A549 (cell line): ENCODE measurements around the gene SLC22A23. TPM values are rescaled to one million over a fixed set of nuclear protein-coding genes. Genes with fewer than 3 reads are reported as not detected.

Experiments used
- ATAC-seq, 2 experiments: fragments of 200-7000 bp in 1 of 2; fragments of >200 bp in 1 of 2; cut with Nextera tagmentation in 1 of 2; cut with Tn5 transposase in 1 of 2; 3 replicates each; pipeline versions ENCODE4 v1.8.0 to v1.9.1; 2018 to 2020; ENCODE audit warnings: mild to moderate bottlenecking in 1 of 2, moderate library complexity in 1 of 2
- CTCF ChIA-PET: fragments of 300-600 bp; sonication (Branson Sonifier 250); formaldehyde crosslinking; extraction: SDS; loops from one replicate; lab custom pipeline; 2021; ENCODE audit warnings: antibody characterized with exemption, inconsistent platforms; lab: Yijun Ruan, JAX
- POLR2A ChIA-PET: fragments of 350-600 bp; formaldehyde crosslinking; extraction: SDS; loops from one replicate; lab custom pipeline; 2021; ENCODE audit warnings: antibody characterized with exemption, inconsistent platforms; lab: Yijun Ruan, JAX
- DNase-seq, 2 experiments: peaks; one replicate each; pipeline versions ENCODE4 v3.0.0 to v3.0.0-alpha.2; 2011 to 2016; ENCODE audit warnings: low read depth in 1 of 2, low spot score in 1 of 2
- FAIRE-seq: peaks from 2 replicates; lab custom pipeline; 2011; peaks lifted over from hg19 to GRCh38; lab: Jason Lieb, UNC
- H3K27ac ChIP-seq, 2 experiments: fragments of >200 bp; sonication (Bioruptor Twin); formaldehyde crosslinking; 3 replicates each; pipeline ENCODE4 v1.5.1; 2016 to 2017
- H3K4me1 ChIP-seq: fragments of >200 bp; sonication (Bioruptor Twin); formaldehyde crosslinking; 3 replicates; pipeline ENCODE4 v1.6.1; 2016
- H3K4me2 ChIP-seq: fragments of >200 bp; sonication (Bioruptor Twin); formaldehyde crosslinking; 3 replicates; pipeline ENCODE4 v1.6.1; 2016
- H3K4me3 ChIP-seq: fragments of >200 bp; sonication (Bioruptor Twin); formaldehyde crosslinking; 3 replicates; pipeline ENCODE4 v1.5.1; 2016
- H3K9me3 ChIP-seq: fragments of >200 bp; sonication (Bioruptor Twin); formaldehyde crosslinking; 3 replicates; pipeline ENCODE4 v1.6.1; 2016
- BHLHE40 ChIP-seq: IDR thresholded peaks from 2 replicates; pipeline ENCODE4 v1.6.1; 2012; ENCODE audit warnings: low read depth, low read length, inconsistent platforms
- CEBPB ChIP-seq, 2 experiments: fragments of >200 bp in 1 of 2; sonication (Bioruptor Twin) in 1 of 2; formaldehyde crosslinking in 1 of 2; IDR thresholded peaks; 2 replicates each; pipeline ENCODE4 v1.6.1; 2012 to 2016
- CHD2 ChIP-seq: fragments of 150-350 bp; IDR thresholded peaks from 2 replicates; pipeline ENCODE4 v1.6.1; 2014; ENCODE audit warnings: low read length; ENCODE audit not compliant: partially characterized antibody
- CHD4 ChIP-seq: fragments of 200-600 bp; sonication (generic); IDR thresholded peaks from 2 replicates; pipeline ENCODE4 v1.6.1; 2016; ENCODE audit warnings: antibody characterized with exemption, mild to moderate bottlenecking, borderline replicate concordance
- EHMT2 ChIP-seq: fragments of 200-600 bp; sonication (generic); IDR thresholded peaks from 2 replicates; pipeline ENCODE4 v1.6.1; 2016; ENCODE audit warnings: antibody characterized with exemption, low read depth, mild to moderate bottlenecking, moderate library complexity
- EP300 ChIP-seq, 2 experiments: fragments of >200 bp; sonication (Bioruptor Twin); formaldehyde crosslinking; IDR thresholded peaks; 2 replicates in 1 of 2; 3 replicates in 1 of 2; pipeline ENCODE4 v1.6.1; 2016 to 2017
- ESRRA ChIP-seq: fragments of 150-350 bp; IDR thresholded peaks from 2 replicates; pipeline ENCODE4 v1.6.1; 2014; ENCODE audit warnings: mild to moderate bottlenecking, low read length, borderline replicate concordance
- FOSB ChIP-seq: fragments of 250-450 bp; sonication (Bioruptor Pico); IDR thresholded peaks from 2 replicates; pipeline ENCODE4 v1.5.0; 2020; ENCODE audit warnings: mild to moderate bottlenecking, moderate library complexity
- GATA3 ChIP-seq: IDR thresholded peaks from 2 replicates; pipeline ENCODE4 v1.6.1; 2012; ENCODE audit warnings: borderline replicate concordance
- HOXA7 ChIP-seq: fragments of 250-450 bp; sonication (Bioruptor Pico); IDR thresholded peaks from 2 replicates; pipeline ENCODE4 v1.5.0; 2020; ENCODE audit warnings: mild to moderate bottlenecking, moderate library complexity
- HOXB5 ChIP-seq: fragments of 250-450 bp; sonication (Bioruptor Pico); IDR thresholded peaks from 2 replicates; pipeline ENCODE4 v1.5.0; 2020; ENCODE audit warnings: mild to moderate bottlenecking, moderate library complexity
- JUNB ChIP-seq: fragments of >200 bp; sonication (Bioruptor Twin); formaldehyde crosslinking; IDR thresholded peaks from 2 replicates; pipeline ENCODE4 v1.6.1; 2016
- KDM1A ChIP-seq: fragments of 200-600 bp; sonication (generic); IDR thresholded peaks from 2 replicates; pipeline ENCODE4 v1.6.1; 2016; ENCODE audit warnings: low read depth, mild to moderate bottlenecking
- KDM5A ChIP-seq: fragments of 200-600 bp; sonication (generic); IDR thresholded peaks from 2 replicates; pipeline ENCODE4 v1.6.1; 2016; ENCODE audit warnings: antibody characterized with exemption, mild to moderate bottlenecking
- MAFK ChIP-seq: fragments of 450-650 bp; IDR thresholded peaks from 2 replicates; pipeline ENCODE4 v1.6.1; 2014; ENCODE audit not compliant: partially characterized antibody
- NFE2L2 ChIP-seq: fragments of 150-350 bp; conservative IDR thresholded peaks from 2 replicates; pipeline ENCODE4 v1.6.1; 2014; ENCODE audit warnings: low read length
- NPAS2 ChIP-seq: fragments of 250-450 bp; sonication (Bioruptor Pico); IDR thresholded peaks from 2 replicates; pipeline ENCODE4 v1.8.0; 2022; ENCODE audit warnings: mild to moderate bottlenecking, moderate library complexity, borderline replicate concordance
- NR3C1 ChIP-seq: fragments of >200 bp; sonication (Bioruptor Twin); formaldehyde crosslinking; IDR thresholded peaks from 3 replicates; pipeline ENCODE4 v1.6.1; 2017
- PHF8 ChIP-seq: fragments of 200-600 bp; sonication (generic); IDR thresholded peaks from 2 replicates; pipeline ENCODE4 v1.6.1; 2016; ENCODE audit warnings: low read depth, mild to moderate bottlenecking, antibody characterized with exemption, moderate library complexity, borderline replicate concordance
- RAD21 ChIP-seq, 2 experiments: fragments of >200 bp in 1 of 2; sonication (Bioruptor Twin) in 1 of 2; formaldehyde crosslinking in 1 of 2; IDR thresholded peaks in 1 of 2; conservative IDR thresholded peaks in 1 of 2; 2 replicates in 1 of 2; 3 replicates in 1 of 2; pipeline ENCODE4 v1.6.1; 2012 to 2018; ENCODE audit warnings: inconsistent platforms in 1 of 2
- RARB ChIP-seq: fragments of 250-450 bp; sonication (Bioruptor Pico); IDR thresholded peaks from 2 replicates; pipeline ENCODE4 v1.8.0; 2021; ENCODE audit warnings: mild to moderate bottlenecking, moderate library complexity
- RNF2 ChIP-seq: fragments of 200-600 bp; sonication (generic); IDR thresholded peaks from 2 replicates; pipeline ENCODE4 v1.6.1; 2016; ENCODE audit warnings: low read depth, mild to moderate bottlenecking, antibody characterized with exemption, moderate library complexity, borderline replicate concordance
- SMC3 ChIP-seq: fragments of >200 bp; sonication (Bioruptor Twin); formaldehyde crosslinking; IDR thresholded peaks from 3 replicates; pipeline ENCODE4 v1.6.1; 2018; ENCODE audit warnings: inconsistent platforms
- TP53 ChIP-seq: fragments of 250-450 bp; sonication (Bioruptor Pico); IDR thresholded peaks from 2 replicates; pipeline ENCODE4 v1.5.0; 2021; ENCODE audit warnings: mild to moderate bottlenecking, moderate library complexity
- ZSCAN20 ChIP-seq: fragments of 250-450 bp; sonication (Bioruptor Pico); IDR thresholded peaks from 2 replicates; pipeline ENCODE4 v1.8.0; 2022; ENCODE audit warnings: mild to moderate bottlenecking, moderate library complexity
- WGBS: methylation state at CpG from one replicate; pipeline ENCODE4 v1.1.6; 2017; ENCODE audit errors: missing lambda C conversion rate; 5-methylcytosine and 5-hydroxymethylcytosine counted together
- polyA plus RNA-seq, 4 experiments: library from polyadenylated mRNA; depleted of rRNA in 3 of 4; stranded (reverse); fragments of >200 nt; fragmentation: RNase III in 1 of 4; extraction: RNeasy Plus Mini Kit Qiagen cat#74134 plus additional on column Dnase treatment in 1 of 4; gene quantifications; 2 replicates in 3 of 4; 3 replicates in 1 of 4; pipeline ENCODE4 v1.2.3, GENCODE V29; 2011 to 2017
- TF ChIP-seq, protein P1 (sequence below): IDR thresholded peaks from 2 replicates; pipeline ENCODE4 v1.6.1; 2012
- TF ChIP-seq, protein P2 (sequence below): fragments of >200 bp; sonication (Bioruptor Twin); formaldehyde crosslinking; IDR thresholded peaks from 3 replicates; pipeline ENCODE4 v1.5.1; 2016
- TF ChIP-seq, protein P3 (sequence below): fragments of 200-600 bp; sonication (generic); IDR thresholded peaks from 2 replicates; pipeline ENCODE4 v1.6.1; 2016; ENCODE audit warnings: antibody characterized with exemption, mild to moderate bottlenecking, moderate library complexity
- TF ChIP-seq, protein P4 (sequence below): fragments of >200 bp; sonication (Bioruptor Twin); formaldehyde crosslinking; IDR thresholded peaks from 3 replicates; pipeline ENCODE4 v1.6.1; 2016
- TF ChIP-seq, protein P5 (sequence below): fragments of 250-450 bp; sonication (Bioruptor Pico); IDR thresholded peaks from 2 replicates; pipeline ENCODE4 v1.5.0; 2020; ENCODE audit warnings: low read depth, mild to moderate bottlenecking, moderate library complexity

The SLC22A23 gene
- polyA plus RNA-seq, 2 of the 4 experiments (the other 2 are of a cell fraction), result 4.4 to 6.2 TPM

DNA sequence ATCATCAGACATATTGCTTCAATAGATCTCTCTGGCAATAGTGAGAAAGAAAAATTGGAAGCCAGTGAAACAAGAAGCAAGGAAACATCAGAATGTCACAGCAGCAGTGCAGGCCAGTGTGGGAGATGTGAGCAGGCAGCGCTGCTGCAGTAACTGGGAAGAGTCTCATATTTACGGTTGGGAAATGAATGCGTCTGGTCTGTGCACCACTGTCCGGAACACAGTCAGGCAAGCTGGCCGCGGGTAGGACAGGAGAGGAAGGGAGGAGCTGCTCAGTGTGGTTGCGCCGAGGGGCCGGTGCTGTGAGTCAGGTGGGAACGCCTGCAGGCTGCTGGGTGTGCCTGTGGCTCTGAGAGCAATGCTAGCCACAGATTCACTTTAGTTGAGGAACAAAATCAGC lies 204.5 kb downstream of the SLC22A23 start (continued):
- TF ChIP-seq, protein P1, sequence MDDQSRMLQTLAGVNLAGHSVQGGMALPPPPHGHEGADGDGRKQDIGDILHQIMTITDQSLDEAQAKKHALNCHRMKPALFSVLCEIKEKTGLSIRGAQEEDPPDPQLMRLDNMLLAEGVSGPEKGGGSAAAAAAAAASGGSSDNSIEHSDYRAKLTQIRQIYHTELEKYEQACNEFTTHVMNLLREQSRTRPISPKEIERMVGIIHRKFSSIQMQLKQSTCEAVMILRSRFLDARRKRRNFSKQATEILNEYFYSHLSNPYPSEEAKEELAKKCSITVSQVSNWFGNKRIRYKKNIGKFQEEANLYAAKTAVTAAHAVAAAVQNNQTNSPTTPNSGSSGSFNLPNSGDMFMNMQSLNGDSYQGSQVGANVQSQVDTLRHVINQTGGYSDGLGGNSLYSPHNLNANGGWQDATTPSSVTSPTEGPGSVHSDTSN, result no peak
- TF ChIP-seq ZSCAN20 (CRISPR knock-in tag) (no peak), EP300 (IDR thresholded peaks at IDR 0.05) (no peak), CEBPB (IDR thresholded peaks at IDR 0.05) (no peak), TP53 (CRISPR knock-in tag) (no peak), RNF2 (no peak), ESRRA (no peak)

DNA sequence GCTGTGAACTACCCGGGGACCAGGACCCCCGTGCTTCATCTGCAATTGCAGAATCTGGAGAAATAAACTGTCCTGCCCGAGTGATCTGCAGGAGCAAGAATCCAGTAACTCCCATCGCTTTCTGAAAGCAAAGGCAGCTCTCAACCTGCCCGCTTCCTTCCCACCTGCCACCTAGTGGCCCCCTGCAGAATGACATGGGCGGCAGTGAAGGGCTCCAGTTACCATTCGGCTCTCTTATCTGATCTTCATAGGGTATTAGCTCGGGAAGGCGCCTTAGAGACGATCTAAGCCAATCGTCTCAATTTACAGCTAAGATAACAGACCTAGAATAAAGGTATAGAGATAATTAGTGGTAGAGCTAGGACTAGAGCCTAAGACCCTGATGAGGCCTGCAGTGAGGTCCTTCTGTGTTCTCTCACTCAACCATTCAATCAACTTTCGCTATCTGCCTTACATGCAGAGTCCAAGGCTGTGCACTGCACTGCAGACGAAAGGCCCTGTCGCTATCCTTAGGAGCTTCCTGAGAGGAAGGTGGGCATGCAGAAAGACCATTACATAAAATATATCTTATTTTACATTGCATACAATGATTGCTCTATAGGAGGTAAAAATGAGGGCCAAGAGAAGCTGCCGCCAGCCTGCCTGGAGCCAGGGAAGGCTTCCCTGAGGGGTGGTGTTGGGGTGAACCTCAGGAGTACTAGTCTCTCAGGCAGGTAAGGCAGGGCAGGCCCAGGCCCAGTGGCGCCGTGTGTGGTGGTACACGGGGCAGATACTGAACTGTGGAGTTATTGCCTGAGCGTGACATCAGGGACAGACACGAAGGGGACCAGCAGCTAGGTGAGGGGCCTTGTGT lies 205.2 kb downstream of the SLC22A23 start:
- CTCF ChIA-PET, result interaction anchor here (0.6 to 6.8 kb wide), 29 partner anchors 10 to 183 kb away, joined by 3 to 54 read pairs (median 6); partner anchors contain the start of genes RIPK1 and TUBB2A
- Histone ChIP-seq H3K4me2 (peak overlapping the region; percentile 56), H3K9me3 (no peaks in the 10 kb centered on the region), H3K4me3 (no peak overlapping the region), H3K4me1 (peaks cover 6% of the 10 kb centered on the region; the same call in 1 of the 3 replicates), H3K27ac (peak overlapping the region; percentile 45 to 51; a peak in 3 of 6 replicates)
- peak; percentile 81 to 91 for ATAC-seq
- WGBS, result 35% methylated on average over 19 of the region's 20 CpGs
- peak; percentile 69 to 75 for DNase-seq
- POLR2A ChIA-PET, result interaction anchor here (0.6 to 3.2 kb wide), 3 partner anchors 21 to 94 kb away, joined by 4 to 9 read pairs (median 4); partner anchors contain the start of gene TUBB2A
- FAIRE-seq, result no peak
- TF ChIP-seq KDM1A (no peak), HOXA7 (CRISPR knock-in tag) (no peak), CHD4 (no peak), EHMT2 (no peak), JUNB (no peak), NFE2L2 (no peak), BHLHE40 (no peak), EP300 (IDR thresholded peaks at IDR 0.05) (no peak), NR3C1 (no peak), NPAS2 (CRISPR knock-in tag) (no peak), SMC3 (peak; percentile 84), GATA3 (peak; percentile 36; the same call in 1 of the 2 replicates), CHD2 (no peak), RAD21 (conservative IDR thresholded peaks at IDR 0.05 in 1 of 2, IDR thresholded peaks at IDR 0.05 in 1 of 2) (peak; percentile 69 to 80), PHF8 (no peak), MAFK (no peak), HOXB5 (no peak), RARB (CRISPR knock-in tag) (no peak), FOSB (CRISPR knock-in tag) (no peak), KDM5A (no peak)
- TF ChIP-seq, protein P2, sequence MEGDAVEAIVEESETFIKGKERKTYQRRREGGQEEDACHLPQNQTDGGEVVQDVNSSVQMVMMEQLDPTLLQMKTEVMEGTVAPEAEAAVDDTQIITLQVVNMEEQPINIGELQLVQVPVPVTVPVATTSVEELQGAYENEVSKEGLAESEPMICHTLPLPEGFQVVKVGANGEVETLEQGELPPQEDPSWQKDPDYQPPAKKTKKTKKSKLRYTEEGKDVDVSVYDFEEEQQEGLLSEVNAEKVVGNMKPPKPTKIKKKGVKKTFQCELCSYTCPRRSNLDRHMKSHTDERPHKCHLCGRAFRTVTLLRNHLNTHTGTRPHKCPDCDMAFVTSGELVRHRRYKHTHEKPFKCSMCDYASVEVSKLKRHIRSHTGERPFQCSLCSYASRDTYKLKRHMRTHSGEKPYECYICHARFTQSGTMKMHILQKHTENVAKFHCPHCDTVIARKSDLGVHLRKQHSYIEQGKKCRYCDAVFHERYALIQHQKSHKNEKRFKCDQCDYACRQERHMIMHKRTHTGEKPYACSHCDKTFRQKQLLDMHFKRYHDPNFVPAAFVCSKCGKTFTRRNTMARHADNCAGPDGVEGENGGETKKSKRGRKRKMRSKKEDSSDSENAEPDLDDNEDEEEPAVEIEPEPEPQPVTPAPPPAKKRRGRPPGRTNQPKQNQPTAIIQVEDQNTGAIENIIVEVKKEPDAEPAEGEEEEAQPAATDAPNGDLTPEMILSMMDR, result peak; percentile 78
- TF ChIP-seq, protein P3, sequence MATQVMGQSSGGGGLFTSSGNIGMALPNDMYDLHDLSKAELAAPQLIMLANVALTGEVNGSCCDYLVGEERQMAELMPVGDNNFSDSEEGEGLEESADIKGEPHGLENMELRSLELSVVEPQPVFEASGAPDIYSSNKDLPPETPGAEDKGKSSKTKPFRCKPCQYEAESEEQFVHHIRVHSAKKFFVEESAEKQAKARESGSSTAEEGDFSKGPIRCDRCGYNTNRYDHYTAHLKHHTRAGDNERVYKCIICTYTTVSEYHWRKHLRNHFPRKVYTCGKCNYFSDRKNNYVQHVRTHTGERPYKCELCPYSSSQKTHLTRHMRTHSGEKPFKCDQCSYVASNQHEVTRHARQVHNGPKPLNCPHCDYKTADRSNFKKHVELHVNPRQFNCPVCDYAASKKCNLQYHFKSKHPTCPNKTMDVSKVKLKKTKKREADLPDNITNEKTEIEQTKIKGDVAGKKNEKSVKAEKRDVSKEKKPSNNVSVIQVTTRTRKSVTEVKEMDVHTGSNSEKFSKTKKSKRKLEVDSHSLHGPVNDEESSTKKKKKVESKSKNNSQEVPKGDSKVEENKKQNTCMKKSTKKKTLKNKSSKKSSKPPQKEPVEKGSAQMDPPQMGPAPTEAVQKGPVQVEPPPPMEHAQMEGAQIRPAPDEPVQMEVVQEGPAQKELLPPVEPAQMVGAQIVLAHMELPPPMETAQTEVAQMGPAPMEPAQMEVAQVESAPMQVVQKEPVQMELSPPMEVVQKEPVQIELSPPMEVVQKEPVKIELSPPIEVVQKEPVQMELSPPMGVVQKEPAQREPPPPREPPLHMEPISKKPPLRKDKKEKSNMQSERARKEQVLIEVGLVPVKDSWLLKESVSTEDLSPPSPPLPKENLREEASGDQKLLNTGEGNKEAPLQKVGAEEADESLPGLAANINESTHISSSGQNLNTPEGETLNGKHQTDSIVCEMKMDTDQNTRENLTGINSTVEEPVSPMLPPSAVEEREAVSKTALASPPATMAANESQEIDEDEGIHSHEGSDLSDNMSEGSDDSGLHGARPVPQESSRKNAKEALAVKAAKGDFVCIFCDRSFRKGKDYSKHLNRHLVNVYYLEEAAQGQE, result no peak
- TF ChIP-seq, protein P4, sequence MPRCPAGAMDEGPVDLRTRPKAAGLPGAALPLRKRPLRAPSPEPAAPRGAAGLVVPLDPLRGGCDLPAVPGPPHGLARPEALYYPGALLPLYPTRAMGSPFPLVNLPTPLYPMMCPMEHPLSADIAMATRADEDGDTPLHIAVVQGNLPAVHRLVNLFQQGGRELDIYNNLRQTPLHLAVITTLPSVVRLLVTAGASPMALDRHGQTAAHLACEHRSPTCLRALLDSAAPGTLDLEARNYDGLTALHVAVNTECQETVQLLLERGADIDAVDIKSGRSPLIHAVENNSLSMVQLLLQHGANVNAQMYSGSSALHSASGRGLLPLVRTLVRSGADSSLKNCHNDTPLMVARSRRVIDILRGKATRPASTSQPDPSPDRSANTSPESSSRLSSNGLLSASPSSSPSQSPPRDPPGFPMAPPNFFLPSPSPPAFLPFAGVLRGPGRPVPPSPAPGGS, result no peak
- TF ChIP-seq, protein P5, sequence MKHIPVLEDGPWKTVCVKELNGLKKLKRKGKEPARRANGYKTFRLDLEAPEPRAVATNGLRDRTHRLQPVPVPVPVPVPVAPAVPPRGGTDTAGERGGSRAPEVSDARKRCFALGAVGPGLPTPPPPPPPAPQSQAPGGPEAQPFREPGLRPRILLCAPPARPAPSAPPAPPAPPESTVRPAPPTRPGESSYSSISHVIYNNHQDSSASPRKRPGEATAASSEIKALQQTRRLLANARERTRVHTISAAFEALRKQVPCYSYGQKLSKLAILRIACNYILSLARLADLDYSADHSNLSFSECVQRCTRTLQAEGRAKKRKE, result no peak
